H1 (cell line): ENCODE data around the gene MYG1. TPM values are rescaled to one million over a fixed set of nuclear protein-coding genes. Genes with fewer than 3 reads are reported as not detected.
A peak's percentile ranks its signal among the peaks of the same experiment; 100 is the strongest.

Experiments used
- CTCF ChIA-PET: fragments of 300-600 bp; sonication (Branson Sonifier 250); formaldehyde crosslinking; loops from one replicate; lab custom pipeline; 2021; ENCODE audit not compliant: partially characterized antibody; lab: Charles Lee
- POLR2A ChIA-PET: fragments of 300-600 bp; sonication (Branson Sonifier 250); formaldehyde crosslinking; loops from one replicate; lab custom pipeline; 2021; ENCODE audit warnings: inconsistent platforms; ENCODE audit not compliant: partially characterized antibody; lab: Charles Lee
- DNase-seq, 2 experiments: peaks; one replicate each; pipeline versions ENCODE4 v3.0.0 to v3.0.0-alpha.2; 2010 to 2022; ENCODE audit warnings: low spot score in 2 of 2, low read depth in 1 of 2, mixed read lengths in 1 of 2
- FAIRE-seq: peaks from 2 replicates; lab custom pipeline; 2011; peaks lifted over from hg19 to GRCh38; lab: Jason Lieb, UNC
- H2AFZ ChIP-seq: 2 replicates; pipeline ENCODE4 v1.8.1; 2012; ENCODE audit warnings: low read length, inconsistent platforms
- H2AK5ac ChIP-seq: 2 replicates; pipeline ENCODE4 v1.6.1; 2013; ENCODE audit warnings: low read depth, low read length
- H2BK120ac ChIP-seq: replicated peaks from 2 replicates; pipeline ENCODE3; 2013; ENCODE audit warnings: low read depth, low read length, inconsistent platforms
- H2BK12ac ChIP-seq: 2 replicates; pipeline ENCODE4 v1.6.1; 2013; ENCODE audit warnings: low read depth, low read length
- H2BK15ac ChIP-seq: 2 replicates; pipeline ENCODE4 v1.6.1; 2013; ENCODE audit warnings: low read length
- H2BK20ac ChIP-seq: 2 replicates; pipeline ENCODE4 v1.6.1; 2013; ENCODE audit warnings: low read length
- H2BK5ac ChIP-seq: 2 replicates; pipeline ENCODE4 v1.6.1; 2013; ENCODE audit warnings: low read depth, low read length
- H3K14ac ChIP-seq: 2 replicates; pipeline ENCODE4 v1.6.1; 2013; ENCODE audit warnings: inconsistent platforms; ENCODE audit not compliant: insufficient read length
- H3K18ac ChIP-seq: 2 replicates; pipeline ENCODE4 v1.6.1; 2013; ENCODE audit warnings: low read length; ENCODE audit errors: extremely low read depth
- H3K23ac ChIP-seq: 2 replicates; pipeline ENCODE4 v1.6.1; 2013; ENCODE audit warnings: inconsistent platforms; ENCODE audit not compliant: insufficient read length
- H3K23me2 ChIP-seq: 2 replicates; pipeline ENCODE4 v1.6.1; 2013; ENCODE audit warnings: low read depth, low read length
- H3K27ac ChIP-seq: 2 replicates; pipeline ENCODE4 v1.6.1; 2011; ENCODE audit warnings: low read depth, low read length, inconsistent platforms
- H3K27me3 ChIP-seq, 4 experiments: replicated peaks in 1 of 4; 1 replicate in 1 of 4; 2 replicates in 3 of 4; pipeline versions ENCODE4 v1.6.1 to v1.8.1; 2011 to 2013; ENCODE audit warnings: low read length in 3 of 4, mild to moderate bottlenecking in 3 of 4, inconsistent platforms in 2 of 4, mixed read lengths in 2 of 4, moderate library complexity in 1 of 4; ENCODE audit not compliant: control insufficient read depth in 3 of 4, insufficient read depth in 3 of 4; ENCODE audit errors: extremely low read depth in 1 of 4
- H3K36me3 ChIP-seq, 4 experiments: 2 replicates each; pipeline versions ENCODE4 v1.6.1 to v1.8.1; 2011 to 2013; ENCODE audit warnings: mild to moderate bottlenecking in 4 of 4, low read length in 3 of 4, moderate library complexity in 2 of 4, control low read depth in 1 of 4, inconsistent platforms in 1 of 4; ENCODE audit not compliant: insufficient read depth in 4 of 4, control insufficient read depth in 2 of 4
- H3K4ac ChIP-seq: replicated peaks from 2 replicates; pipeline ENCODE3; 2013; ENCODE audit warnings: low read length, low read depth, mixed read lengths, inconsistent platforms; ENCODE audit not compliant: insufficient read length
- H3K4me1 ChIP-seq, 4 experiments: replicated peaks in 1 of 4; 1 replicate in 1 of 4; 2 replicates in 3 of 4; pipeline versions ENCODE4 v1.6.1 to v1.8.1; 2011 to 2013; ENCODE audit warnings: low read length in 3 of 4, inconsistent platforms in 2 of 4, mixed read lengths in 1 of 4; ENCODE audit not compliant: insufficient read depth in 4 of 4, control insufficient read depth in 3 of 4
- H3K4me2 ChIP-seq, 2 experiments: 2 replicates each; pipeline versions ENCODE4 v1.6.1 to v1.8.1; 2011 to 2013; ENCODE audit warnings: low read depth in 2 of 2, low read length in 2 of 2, control low read depth in 1 of 2, inconsistent platforms in 1 of 2, mild to moderate bottlenecking in 1 of 2; ENCODE audit not compliant: insufficient read depth in 1 of 2
- H3K4me3 ChIP-seq, 4 experiments: fragments of 200-600, 300-600 bp in 1 of 4; sonication (generic), shearing (Covaris generic), sonication (Bioruptor Twin) in 1 of 4; 2 replicates each; pipeline versions ENCODE4 v1.5.1 to v1.8.1; 2011 to 2016; ENCODE audit warnings: low read length in 4 of 4, low read depth in 3 of 4, control low read depth in 2 of 4, inconsistent platforms in 2 of 4, mild to moderate bottlenecking in 2 of 4, mixed read lengths in 1 of 4, moderate library complexity in 1 of 4; ENCODE audit not compliant: insufficient read depth in 2 of 4; ENCODE audit errors: extremely low read depth in 1 of 4
- H3K56ac ChIP-seq: replicated peaks from 2 replicates; pipeline ENCODE3; 2013; ENCODE audit warnings: low read depth, mild to moderate bottlenecking, mixed read lengths, low read length, inconsistent platforms; ENCODE audit not compliant: insufficient read length
- H3K79me1 ChIP-seq: 2 replicates; pipeline ENCODE4 v1.6.1; 2013; ENCODE audit warnings: low read depth, low read length, control low read depth
- H3K79me2 ChIP-seq, 2 experiments: 2 replicates each; pipeline versions ENCODE4 v1.6.1 to v1.8.1; 2012 to 2013; ENCODE audit warnings: low read length in 2 of 2, mild to moderate bottlenecking in 2 of 2, inconsistent platforms in 1 of 2; ENCODE audit not compliant: insufficient read depth in 2 of 2, control insufficient read depth in 1 of 2
- H3K9ac ChIP-seq, 4 experiments: replicated peaks in 1 of 4; 1 replicate in 1 of 4; 2 replicates in 3 of 4; pipeline versions ENCODE4 v1.6.1 to v1.8.1; 2011 to 2013; ENCODE audit warnings: low read depth in 3 of 4, low read length in 3 of 4, control low read depth in 2 of 4, mild to moderate bottlenecking in 2 of 4, moderate library complexity in 2 of 4, inconsistent platforms in 1 of 4; ENCODE audit errors: extremely low read depth in 1 of 4
- H3K9me3 ChIP-seq, 2 experiments: 2 replicates each; pipeline versions ENCODE4 v1.6.1 to v1.8.1; 2012 to 2013; ENCODE audit warnings: mild to moderate bottlenecking in 2 of 2, moderate library complexity in 2 of 2, control low read depth in 1 of 2, inconsistent platforms in 1 of 2, low read depth in 1 of 2, low read length in 1 of 2, mixed read lengths in 1 of 2; ENCODE audit not compliant: insufficient read depth in 2 of 2
- H4K20me1 ChIP-seq, 2 experiments: replicated peaks in 1 of 2; 2 replicates each; pipeline versions ENCODE3 to v1.8.1; 2011 to 2013; ENCODE audit warnings: inconsistent platforms in 2 of 2, low read length in 2 of 2, mild to moderate bottlenecking in 1 of 2; ENCODE audit not compliant: insufficient read depth in 2 of 2, control insufficient read depth in 1 of 2
- H4K5ac ChIP-seq: 2 replicates; pipeline ENCODE4 v1.6.1; 2013; ENCODE audit warnings: low read length, low read depth, mixed read lengths, inconsistent platforms; ENCODE audit not compliant: insufficient read length
- H4K8ac ChIP-seq: 2 replicates; pipeline ENCODE4 v1.8.0; 2013; ENCODE audit warnings: mild to moderate bottlenecking, moderate library complexity, low read length, inconsistent platforms; ENCODE audit not compliant: insufficient read depth; ENCODE audit errors: extremely low read depth
- H4K91ac ChIP-seq: replicated peaks from 2 replicates; pipeline ENCODE3; 2013; ENCODE audit warnings: low read length, mixed read lengths, inconsistent platforms; ENCODE audit not compliant: insufficient read length
- BACH1 ChIP-seq: IDR thresholded peaks from 2 replicates; pipeline ENCODE4 v1.6.1; 2012; ENCODE audit warnings: low read length, improper control_type of control experiment
- SRF ChIP-seq: IDR thresholded peaks from 2 replicates; pipeline ENCODE4 v1.6.1; 2011; ENCODE audit warnings: mild to moderate bottlenecking, low read depth, low read length, moderate library complexity
- WGBS, 2 experiments: shearing (Covaris generic) in 1 of 2; methylation state at CpG; one replicate each; pipeline versions ENCODE4 v1.1.6 to v1.1.7; 2013 to 2015; ENCODE audit warnings: low lambda C conversion rate in 2 of 2, mixed read lengths in 2 of 2, inconsistent platforms in 1 of 2, low coverage in 1 of 2, missing lambda C conversion rate in 1 of 2; ENCODE audit not compliant: insufficient replicate concordance in 2 of 2, insufficient coverage in 1 of 2, insufficient read length in 1 of 2; ENCODE audit errors: extremely low coverage in 1 of 2, missing lambda C conversion rate in 1 of 2; 5-methylcytosine and 5-hydroxymethylcytosine counted together
- polyA plus RNA-seq, 7 experiments: library from polyadenylated mRNA; depleted of rRNA in 3 of 7; stranded (reverse) in 5 of 7; unstranded in 2 of 7; fragments of >200 nt in 5 of 7; fragments of 200-250 nt in 2 of 7; gene quantifications; 1 replicate in 5 of 7; 2 replicates in 1 of 7; 4 replicates in 1 of 7; pipeline versions ENCODE4 v1.2.1 to v1.2.3, GENCODE V29; 2011 to 2013; ENCODE audit warnings: missing spikeins in 2 of 7, mixed read lengths in 2 of 7
- total RNA-seq: library from RNA; stranded (reverse); fragmentation: NEBNext Ultra II Directional; extraction: Animal tissue kit (Norgen Biotek cat#: 25700); gene quantifications from 2 replicates; pipeline ENCODE4 v1.2.1, GENCODE V29; 2021

The MYG1 gene
- total and polyA plus RNA-seq, 2 of the 8 experiments (the other 6 are each of a cell fraction or from before 2014, with no cell fraction given) = 83.3 to 104 TPM

DNA sequence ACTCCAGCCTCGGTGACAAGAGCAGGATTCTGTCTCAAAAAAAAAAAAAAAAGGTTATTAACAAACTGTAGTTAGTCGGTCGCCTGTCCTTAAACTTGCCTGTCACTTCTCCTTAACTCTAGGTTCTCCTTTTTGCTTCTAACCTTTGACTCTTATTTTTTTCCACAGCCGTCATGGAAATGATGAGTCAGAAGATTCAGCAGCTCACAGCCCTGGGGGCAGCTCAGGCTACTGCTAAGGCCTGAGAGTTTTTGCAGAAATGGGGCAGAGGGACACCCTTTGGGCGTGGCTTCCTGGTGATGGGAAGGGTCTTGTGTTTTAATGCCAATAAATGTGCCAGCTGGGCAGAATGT, 418 bp upstream of the MYG1 start:
- H4K8ac ChIP-seq = 0 out of 2 replicates have a peak overlapping the region, but pooled peaks have one; percentile 51
- H3K27ac ChIP-seq = no peak overlapping the region
- H2BK12ac ChIP-seq = no peak overlapping the region
- H3K79me2 ChIP-seq = peaks cover 5 to 28% of the 10 kb centered on the region in 2 experiments; a peak in 3 of 4 replicates
- no peak overlapping the region for H3K14ac ChIP-seq
- no peak overlapping the region for H2BK20ac ChIP-seq
- ChIA-PET CTCF (interaction anchor here (0.7 to 28.3 kb wide), 11 partner anchors 8 to 111 kb away, joined by 3 to 573 read pairs (median 6); partner anchors contain the start of genes AAAS, ESPL1 and ITGB7), POLR2A (interaction anchor here (0.6 to 5.4 kb wide), 14 partner anchors 10 to 184 kb away, joined by 3 to 30 read pairs (median 4); partner anchors contain the start of genes AAAS, CSAD and ZNF740)
- 91% methylated on average over 5 of the region's 5 CpGs; no CpG with 5 or more reads in 1 of the 2 experiments for WGBS, 2 experiments
- no peak overlapping the region for H2AK5ac ChIP-seq
- no peak overlapping the region; the same call in 1 of the 2 replicates for H2BK5ac ChIP-seq
- peak overlapping the region; percentile 52 to 98 (median 89); a peak in 5 of 8 replicates for H3K4me3 ChIP-seq
- no peak overlapping the region for H2BK120ac ChIP-seq
- no peak overlapping the region for H3K4ac ChIP-seq
- no peak overlapping the region for H2BK15ac ChIP-seq
- peaks cover 6% of the 10 kb centered on the region for H3K79me1 ChIP-seq
- TF ChIP-seq SRF (no peak), BACH1 (0 out of 2 replicates have a peak, but pooled peaks have one; percentile 10)
- H4K91ac ChIP-seq = no peak overlapping the region
- H3K36me3 ChIP-seq = peaks cover 4 to 25% (median 15%) of the 10 kb centered on the region in 4 experiments; a peak in 6 of 8 replicates
- H4K5ac ChIP-seq = no peak overlapping the region
- H3K27me3 ChIP-seq = no peaks in the 10 kb centered on the region
- H3K23me2 ChIP-seq = peaks cover 12% of the 10 kb centered on the region
- H3K9ac ChIP-seq = no peak overlapping the region; a peak in 1 of 7 replicates
- no peak overlapping the region for H3K18ac ChIP-seq
- no peaks in the 10 kb centered on the region for H3K9me3 ChIP-seq
- H3K23ac ChIP-seq = no peak overlapping the region
- no peak overlapping the region for H2AFZ ChIP-seq
- peaks cover 0 to 2% of the 10 kb centered on the region in 2 experiments for H4K20me1 ChIP-seq
- DNase-seq = no peak
- H3K56ac ChIP-seq = no peak overlapping the region
- peak overlapping the region; percentile 90 to 96; a peak in 3 of 4 replicates for H3K4me2 ChIP-seq
- H3K4me1 ChIP-seq = peaks cover 0 to 5% (median 3%) of the 10 kb centered on the region in 4 experiments; a peak in 5 of 7 replicates
- no peak for FAIRE-seq
